Measurements from ENCODE around the gene GPHN.
"Not testable (repeated sequence)": the region's sequence is repeated elsewhere in the genome, so short reads cannot be mapped to it uniquely, and the experiment has no call there.

Gene GPHN

DNA sequence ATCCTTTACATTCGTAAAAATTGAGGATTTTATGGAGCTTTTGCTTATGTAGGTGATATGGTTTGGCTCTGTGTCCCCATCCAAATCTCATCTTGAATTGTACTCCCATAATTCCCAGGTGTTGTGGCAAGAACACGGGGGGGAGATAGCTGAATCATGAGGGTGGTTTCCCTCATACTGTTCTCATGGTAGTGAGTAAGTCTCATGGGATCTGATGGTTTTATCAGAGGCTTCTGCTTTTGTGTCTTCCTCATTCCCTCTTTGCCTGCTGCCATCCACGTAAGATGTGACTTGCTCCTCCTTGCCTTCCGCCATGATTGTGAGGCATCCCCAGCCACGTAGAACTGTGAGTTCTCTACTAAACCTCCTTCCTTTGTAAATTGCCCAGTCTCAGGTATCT lies 5.1 kb upstream of the GPHN start:
- DNase-seq (ENCODE audit: low read depth in 2 of 2), result not testable (repeated sequence)

GRCh38 chr14:66503532-66503931 lies 4.4 kb upstream of the GPHN start:
- no peak for DNase-seq (ENCODE audit: low read depth in 2 of 2)

DNA sequence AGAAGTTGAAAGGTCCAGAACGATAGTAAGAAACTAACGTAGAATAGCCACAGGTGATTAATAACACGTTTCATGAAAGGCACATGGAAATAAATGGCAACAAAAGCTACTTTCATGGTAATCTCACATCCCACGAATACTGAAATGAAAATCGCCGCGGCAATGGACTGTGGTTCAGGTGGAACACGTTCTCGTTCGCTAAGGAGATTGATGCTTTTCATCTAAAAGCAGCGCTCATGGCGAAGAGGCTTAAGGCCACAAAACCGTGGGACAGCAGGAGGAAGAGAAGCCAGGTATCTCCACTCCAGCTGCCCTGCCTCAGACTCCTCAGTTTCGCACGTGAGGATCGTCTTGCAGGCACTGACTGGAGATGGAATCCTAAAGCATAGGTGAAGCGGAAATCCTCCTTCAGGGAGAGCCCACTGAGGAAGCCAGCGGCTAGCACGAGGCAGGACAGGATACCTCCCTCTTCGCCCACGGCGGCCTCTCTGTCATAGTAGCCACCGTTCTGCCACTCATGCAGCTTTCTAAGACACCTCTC lies 696 bp upstream of the GPHN start:
- DNase-seq (ENCODE audit: low read depth in 2 of 2), result no peak

GRCh38 chr14:66508547-66508845 lies 549 bp downstream of the GPHN start:
- DNase-seq (ENCODE audit: low read depth in 2 of 2), result no peak

GRCh38 chr14:66508846-66509621 lies 1.1 kb downstream of the GPHN start:
- peak; percentile 29 to 37 for DNase-seq (ENCODE audit: low read depth in 2 of 2)

- DNase-seq (ENCODE audit: low read depth in 2 of 2), result no peak
Measured at GRCh38 chr14:66509874-66510273, 1.9 kb downstream of the GPHN start.

- DNase-seq (ENCODE audit: low read depth in 2 of 2), result no peak
Measured at GRCh38 chr14:66511849-66512248, 3.9 kb downstream of the GPHN start.

- no peak for DNase-seq (ENCODE audit: low read depth in 2 of 2)
Measured at GRCh38 chr14:66514213-66514612, 6.3 kb downstream of the GPHN start.

DNA sequence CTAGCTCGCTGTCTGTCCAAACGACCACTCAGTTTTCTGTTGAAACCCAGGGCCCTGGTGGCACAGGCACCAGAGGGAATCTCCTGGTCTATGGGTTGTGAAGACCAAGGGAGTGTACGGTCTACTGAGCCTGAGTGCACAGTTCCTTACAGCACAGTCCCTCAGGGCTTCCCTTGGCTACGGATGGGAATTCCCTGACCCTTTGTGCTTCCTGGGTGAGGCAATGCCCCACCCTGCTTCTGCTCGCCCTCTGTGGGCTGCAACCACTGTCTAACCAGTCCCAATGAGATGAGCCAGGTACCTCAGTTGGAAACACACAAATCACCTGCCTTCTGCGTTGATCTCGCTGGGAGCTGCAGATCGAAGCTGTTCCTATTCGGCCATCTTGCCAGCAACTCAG lies 22.6 kb downstream of the GPHN start:
- no peak for DNase-seq (ENCODE audit: low read depth in 2 of 2)

DNA sequence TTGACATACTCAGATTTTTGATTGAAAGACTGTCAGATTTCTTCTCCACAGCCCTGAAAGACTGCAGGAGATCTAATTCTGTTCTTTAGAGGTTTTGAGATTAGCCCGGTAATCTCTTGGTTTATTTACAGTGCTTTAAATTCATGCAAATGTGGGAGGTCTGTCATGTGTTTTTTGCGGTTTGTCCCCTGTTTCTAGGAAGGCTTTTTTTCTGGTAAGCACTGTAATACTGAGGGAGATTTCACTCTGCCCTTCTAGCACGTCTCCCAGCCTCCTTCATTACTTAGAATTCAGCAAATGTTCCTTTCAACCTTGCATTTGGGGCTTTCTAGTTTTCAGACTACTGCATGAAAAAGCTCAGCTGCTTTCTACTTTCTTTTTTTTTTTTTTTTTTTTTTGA lies 31.1 kb downstream of the GPHN start:
- DNase-seq (ENCODE audit: low read depth in 2 of 2), result no peak

DNA sequence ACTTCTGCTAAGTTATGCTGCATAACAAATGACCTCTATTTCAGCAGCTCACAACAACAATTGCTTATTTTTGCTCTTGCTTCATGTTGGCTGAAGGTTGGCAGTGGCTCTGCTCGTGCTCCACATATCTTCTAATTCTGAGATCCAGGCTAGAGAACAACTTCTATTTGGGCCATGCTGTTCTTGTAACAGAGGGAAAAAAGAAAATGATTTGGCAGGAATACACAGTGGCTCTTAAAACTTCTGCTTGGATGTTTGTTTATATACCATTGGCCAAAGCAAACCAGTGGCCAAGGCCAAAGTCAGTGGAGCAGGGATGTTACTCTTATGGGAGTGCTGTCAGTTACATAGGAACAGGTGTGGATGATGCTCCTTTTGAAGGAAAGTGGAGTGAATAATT lies 32.1 kb downstream of the GPHN start:
- no peak for DNase-seq (ENCODE audit: low read depth in 2 of 2)

- DNase-seq (ENCODE audit: low read depth in 2 of 2), result no peak
Measured at GRCh38 chr14:66541627-66542026, 33.7 kb downstream of the GPHN start.

GRCh38 chr14:66543996-66544395 lies 36.0 kb downstream of the GPHN start:
- no peak for DNase-seq (ENCODE audit: low read depth in 2 of 2)

GRCh38 chr14:66545191-66545590 lies 37.2 kb downstream of the GPHN start:
- not testable (repeated sequence) for DNase-seq (ENCODE audit: low read depth in 2 of 2)

DNA sequence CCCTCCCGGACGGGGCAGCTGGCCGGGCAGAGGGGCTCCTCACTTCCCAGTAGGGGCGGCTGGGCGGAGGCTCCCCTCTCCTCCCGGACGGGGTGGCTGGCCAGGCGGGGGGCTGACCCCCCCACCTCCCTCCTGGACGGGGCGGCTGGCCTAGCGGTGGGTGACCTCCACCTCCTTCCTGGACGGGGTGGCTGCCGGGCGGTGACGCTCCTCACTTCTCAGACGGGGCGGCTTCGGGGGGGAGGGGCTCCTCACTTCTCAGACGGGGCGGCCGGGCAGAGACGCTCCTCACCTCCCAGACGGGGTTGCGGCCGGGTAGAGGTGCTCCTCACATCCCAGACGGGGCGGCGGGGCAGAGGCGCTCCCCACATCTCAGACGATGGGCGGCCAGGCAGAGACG lies 37.8 kb downstream of the GPHN start:
- DNase-seq (ENCODE audit: low read depth in 2 of 2), result not testable (repeated sequence)

DNA sequence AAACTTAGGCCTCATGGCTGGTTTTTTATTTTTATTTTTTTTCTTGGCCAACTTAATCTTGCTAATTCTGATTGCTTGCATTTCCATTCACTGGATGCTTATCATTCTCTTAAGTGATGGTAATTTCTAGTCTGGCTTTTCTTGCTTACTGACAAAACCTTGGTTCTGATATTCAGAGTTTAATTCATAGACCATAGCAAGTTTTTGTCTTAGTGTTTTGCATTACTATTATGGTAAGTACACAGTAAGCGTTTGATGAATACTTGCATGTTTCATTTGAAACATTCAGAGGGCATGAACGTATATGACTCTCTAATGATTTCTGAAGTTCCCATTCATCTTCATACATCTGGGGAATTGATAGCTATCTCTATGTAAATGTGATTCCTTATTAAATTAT lies 55.8 kb downstream of the GPHN start:
- DNase-seq (ENCODE audit: low read depth in 2 of 2), result no peak

DNA sequence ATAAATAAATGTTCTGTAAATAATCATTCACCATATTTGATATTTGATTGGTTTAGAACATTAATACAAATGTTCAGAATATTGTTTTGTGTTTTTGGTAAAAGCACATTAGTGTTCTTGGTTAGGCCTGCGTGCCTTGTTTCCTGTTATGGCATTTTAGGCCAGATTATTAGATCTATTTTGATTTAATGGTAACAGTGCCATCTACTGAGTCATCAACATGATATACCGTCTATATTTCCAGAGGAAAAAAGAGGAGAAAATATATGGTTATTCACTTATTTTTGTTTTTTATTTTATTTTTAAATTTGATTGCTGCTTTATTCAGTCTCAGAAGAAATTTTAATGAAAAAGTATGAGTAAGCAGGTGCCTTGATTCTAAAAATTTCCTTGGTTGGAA lies 60.3 kb downstream of the GPHN start:
- no peak for DNase-seq (ENCODE audit: low read depth in 2 of 2)

DNA sequence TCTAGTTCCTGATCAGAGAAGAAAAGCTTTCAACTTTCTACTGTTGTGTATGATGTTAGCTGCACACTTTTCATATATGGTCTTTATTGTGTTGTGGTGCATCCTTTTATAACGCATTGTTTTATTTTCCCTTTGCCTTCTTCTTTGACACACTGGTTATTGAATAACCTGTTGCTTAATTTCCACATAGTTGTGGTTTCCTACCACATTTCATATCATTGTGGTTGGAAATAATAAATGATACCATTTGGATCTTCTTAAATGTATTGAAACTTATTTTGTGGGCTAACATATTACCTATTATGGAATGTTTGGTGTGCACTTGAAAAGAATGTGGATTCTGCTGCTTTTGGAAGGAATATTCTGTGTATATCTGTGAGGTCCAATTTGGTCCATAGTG lies 64.9 kb downstream of the GPHN start:
- no peak for DNase-seq (ENCODE audit: low read depth in 2 of 2)

DNA sequence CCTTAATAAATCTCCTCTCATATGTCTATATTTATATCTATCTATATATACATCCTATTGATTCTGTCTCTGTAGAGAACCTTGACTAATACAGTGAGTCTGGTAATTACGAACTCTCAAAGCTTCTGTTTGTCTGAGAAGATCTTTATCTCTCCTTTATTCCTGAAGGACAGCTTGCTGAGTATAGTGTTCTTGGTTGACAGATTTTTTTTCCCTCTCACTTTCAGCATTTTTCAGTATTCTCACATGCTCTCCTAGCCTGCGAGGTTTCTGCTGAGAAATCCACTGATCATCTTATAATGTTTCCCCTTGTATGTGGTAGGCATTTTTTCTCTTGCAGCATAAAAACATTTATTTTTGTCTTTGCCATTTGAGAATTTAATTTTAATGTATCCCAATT lies 67.1 kb downstream of the GPHN start:
- no peak for DNase-seq (ENCODE audit: low read depth in 2 of 2)

DNA sequence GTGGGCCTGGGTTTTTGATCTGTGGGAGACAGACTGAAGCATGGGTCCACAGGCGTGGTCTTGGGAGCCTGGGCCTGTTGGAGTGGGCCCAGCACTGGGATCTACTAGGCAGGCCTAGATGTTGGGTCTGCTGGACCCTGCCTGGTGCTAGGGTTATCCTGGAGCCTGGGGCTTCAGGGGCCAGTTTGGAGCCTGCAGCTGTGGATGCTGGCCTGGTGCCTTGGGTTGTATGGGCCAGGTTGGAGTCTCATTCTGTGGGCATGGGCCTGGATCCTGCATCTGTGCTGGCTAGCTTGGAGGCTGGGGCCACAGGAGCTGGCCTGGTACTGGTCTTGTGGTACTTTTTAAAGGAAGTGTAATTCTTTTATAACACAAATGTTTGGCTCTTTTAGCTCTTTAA lies 68.0 kb downstream of the GPHN start:
- DNase-seq (ENCODE audit: low read depth in 2 of 2), result no peak

GRCh38 chr14:66587753-66588152 lies 79.8 kb downstream of the GPHN start:
- DNase-seq (ENCODE audit: low read depth in 2 of 2), result not testable (repeated sequence)

DNA sequence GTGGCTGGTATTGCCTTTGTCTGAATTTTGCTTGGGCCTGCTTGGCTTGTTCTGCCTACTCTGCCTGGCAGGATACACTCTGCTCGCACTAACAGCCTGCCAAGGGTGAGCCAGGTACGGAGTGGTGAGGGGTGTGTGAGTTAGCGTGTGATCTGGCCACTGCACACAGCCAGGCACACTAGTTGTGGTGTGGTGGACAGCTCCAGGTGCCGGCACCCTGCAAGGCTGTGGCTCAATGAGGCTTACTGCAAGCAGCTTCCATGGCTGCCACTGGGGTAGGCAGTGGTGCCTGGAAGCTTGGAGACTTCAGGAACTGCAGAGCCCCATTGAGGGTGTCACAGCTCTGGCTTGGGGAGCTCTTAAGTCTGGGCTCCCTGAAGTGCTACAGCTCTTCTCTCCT lies 87.4 kb downstream of the GPHN start:
- no peak for DNase-seq (ENCODE audit: low read depth in 2 of 2)

DNA sequence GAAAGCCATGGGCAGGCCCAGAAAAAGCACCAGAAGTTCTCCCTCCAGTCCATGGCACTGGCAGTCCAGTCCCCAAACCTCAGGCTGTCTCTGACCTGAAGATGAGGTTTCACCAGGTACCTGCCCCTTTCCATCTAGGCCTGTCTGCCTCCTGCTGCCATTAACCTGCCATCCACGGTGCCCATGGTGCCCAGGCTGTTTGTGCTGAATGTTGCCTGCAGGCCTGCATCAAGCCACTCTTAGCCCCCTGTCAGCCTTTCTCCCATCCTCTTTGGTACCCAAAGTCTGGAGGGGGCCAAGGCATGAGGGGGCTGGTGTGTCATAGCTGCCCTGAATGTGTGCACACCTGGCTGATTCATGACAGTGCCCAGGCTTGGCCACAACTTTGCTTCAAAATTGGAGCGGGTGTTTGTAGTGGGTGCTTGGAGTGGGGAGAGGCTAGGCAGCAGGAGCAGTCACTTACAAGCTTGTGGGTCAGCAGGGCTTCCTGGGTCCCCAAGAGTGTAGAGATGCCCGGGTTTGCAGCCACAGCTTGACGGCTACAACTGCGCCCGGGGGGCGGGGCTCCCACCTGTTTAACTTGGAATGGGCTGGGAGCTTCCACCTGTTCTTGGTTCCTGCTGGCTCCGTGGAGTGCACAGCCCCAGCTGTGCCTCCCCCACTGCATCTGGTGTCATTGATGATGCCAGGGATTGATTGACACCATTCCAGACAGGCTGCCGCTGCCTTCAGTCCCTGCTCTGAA lies 88.5 kb downstream of the GPHN start:
- DNase-seq (ENCODE audit: low read depth in 2 of 2), result no peak

All from activated CD4-positive, alpha-beta T cell treated with anti-CD3 and anti-CD28 coated beads for 24 hours (primary cell).